ENCODE results near the gene GSDME. TPM values are rescaled to one million over a fixed set of nuclear protein-coding genes. Genes with fewer than 3 reads are reported as not detected.

GSDME gene
- total and polyA plus RNA-seq, 10 of the 15 experiments (the other 5 are each of a cell fraction or from before 2014, with no cell fraction given), result 23.7 to 245 (median 128) TPM

GRCh38 chr7:24714676-24715010, 42.6 kb downstream of the GSDME start:
- H3K9ac ChIP-seq (ENCODE audit: control insufficient read depth, insufficient read depth, low read length), result no peak overlapping the region
- H2AFZ ChIP-seq (ENCODE audit: control insufficient read depth, low read depth, low read length), result no peak overlapping the region
- H3K36me3 ChIP-seq (ENCODE audit: control insufficient read depth in 2 of 2, insufficient read depth in 2 of 2, low read length in 1 of 2), result peaks cover 0 to 16% of the 10 kb centered on the region in 2 experiments; a peak in 2 of 4 replicates
- peaks cover 55% of the 10 kb centered on the region for H3K4me1 ChIP-seq (ENCODE audit: control insufficient read depth, insufficient read depth, low read length)
- peak overlapping the region; percentile 77 for H3K27ac ChIP-seq (ENCODE audit: control insufficient read depth, insufficient read depth)
- 96% methylated on average over 8 of the region's 8 CpGs for WGBS (ENCODE audit: insufficient coverage, insufficient replicate concordance, low lambda C conversion rate, missing lambda C conversion rate)
- ATAC-seq (no peak), DNase-seq (ENCODE audit: low read depth, low spot score) (no peak), FAIRE-seq (no peak)
- in situ Hi-C loops (cut with MboI) (no loop called here), intact Hi-C loops (cut with micrococcal nuclease; ENCODE audit: unreplicated experiment) (loop anchor here (5.0 kb wide), 1 partner anchor 378 kb away; no protein-coding TSS in a partner anchor)
- ChIA-PET SMC1A (ENCODE audit: uncharacterized antibody, unreplicated experiment) (interaction anchor here (1.0 to 1.5 kb wide), 6 partner anchors 9 to 371 kb away, joined by 3 to 5 read pairs (median 4); no protein-coding TSS in a partner anchor), RAD21 (ENCODE audit: unreplicated experiment) (interaction anchor here (0.7 to 1.1 kb wide), 3 partner anchors 41 to 106 kb away, joined by 3 to 4 read pairs (median 3); no protein-coding TSS in a partner anchor), POLR2A (no interaction called here), CTCF (interaction anchor here (1.2 to 2.4 kb wide), 7 partner anchors 11 to 98 kb away, joined by 3 to 12 read pairs (median 7); no protein-coding TSS in a partner anchor)
- no peaks in the 10 kb centered on the region for H3K27me3 ChIP-seq (replicated peaks in 1 of 2; ENCODE audit: control insufficient read depth in 2 of 2, insufficient read depth in 2 of 2, low read length in 1 of 2)
- H3K4me3 ChIP-seq, result no peak overlapping the region
- no peaks in the 10 kb centered on the region for H3K9me3 ChIP-seq (replicated peaks; ENCODE audit: control insufficient read depth, insufficient read depth, low read length)
- no TSS peak for BruUV-seq (replicated peaks)
- H4K20me1 ChIP-seq (ENCODE audit: control insufficient read depth, insufficient read depth), result no peaks in the 10 kb centered on the region
- H3K4me2 ChIP-seq (ENCODE audit: control insufficient read depth, insufficient read depth), result peak overlapping the region; percentile 95
- peaks cover 18% of the 10 kb centered on the region for H3K79me2 ChIP-seq (ENCODE audit: control insufficient read depth, insufficient read depth, low read length)
- TF ChIP-seq EP300 (IDR thresholded peaks at IDR 0.05; ENCODE audit: borderline replicate concordance in 1 of 2, control insufficient read depth in 1 of 2, low read depth in 2 of 2, low read length in 2 of 2), result no peak
- TF ChIP-seq, protein P1, sequence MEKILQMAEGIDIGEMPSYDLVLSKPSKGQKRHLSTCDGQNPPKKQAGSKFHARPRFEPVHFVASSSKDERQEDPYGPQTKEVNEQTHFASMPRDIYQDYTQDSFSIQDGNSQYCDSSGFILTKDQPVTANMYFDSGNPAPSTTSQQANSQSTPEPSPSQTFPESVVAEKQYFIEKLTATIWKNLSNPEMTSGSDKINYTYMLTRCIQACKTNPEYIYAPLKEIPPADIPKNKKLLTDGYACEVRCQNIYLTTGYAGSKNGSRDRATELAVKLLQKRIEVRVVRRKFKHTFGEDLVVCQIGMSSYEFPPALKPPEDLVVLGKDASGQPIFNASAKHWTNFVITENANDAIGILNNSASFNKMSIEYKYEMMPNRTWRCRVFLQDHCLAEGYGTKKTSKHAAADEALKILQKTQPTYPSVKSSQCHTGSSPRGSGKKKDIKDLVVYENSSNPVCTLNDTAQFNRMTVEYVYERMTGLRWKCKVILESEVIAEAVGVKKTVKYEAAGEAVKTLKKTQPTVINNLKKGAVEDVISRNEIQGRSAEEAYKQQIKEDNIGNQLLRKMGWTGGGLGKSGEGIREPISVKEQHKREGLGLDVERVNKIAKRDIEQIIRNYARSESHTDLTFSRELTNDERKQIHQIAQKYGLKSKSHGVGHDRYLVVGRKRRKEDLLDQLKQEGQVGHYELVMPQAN (conservative IDR thresholded peaks at IDR 0.05), result no peak
- TF ChIP-seq SIN3A (IDR thresholded peaks at IDR 0.05; ENCODE audit: low read depth, low read length), result no peak
- no peak for TF ChIP-seq ZNF24 (IDR thresholded peaks at IDR 0.05)
- TF ChIP-seq ZBTB40 (IDR thresholded peaks at IDR 0.05; ENCODE audit: borderline replicate concordance), result no peak
- TF ChIP-seq NR2F1 (conservative IDR thresholded peaks at IDR 0.05), result no peak
- TF ChIP-seq ZBED1 (IDR thresholded peaks at IDR 0.05; ENCODE audit: borderline replicate concordance), result no peak
- no peak for TF ChIP-seq BMI1 (IDR thresholded peaks at IDR 0.05; ENCODE audit: borderline replicate concordance)
- TF ChIP-seq, protein P2, sequence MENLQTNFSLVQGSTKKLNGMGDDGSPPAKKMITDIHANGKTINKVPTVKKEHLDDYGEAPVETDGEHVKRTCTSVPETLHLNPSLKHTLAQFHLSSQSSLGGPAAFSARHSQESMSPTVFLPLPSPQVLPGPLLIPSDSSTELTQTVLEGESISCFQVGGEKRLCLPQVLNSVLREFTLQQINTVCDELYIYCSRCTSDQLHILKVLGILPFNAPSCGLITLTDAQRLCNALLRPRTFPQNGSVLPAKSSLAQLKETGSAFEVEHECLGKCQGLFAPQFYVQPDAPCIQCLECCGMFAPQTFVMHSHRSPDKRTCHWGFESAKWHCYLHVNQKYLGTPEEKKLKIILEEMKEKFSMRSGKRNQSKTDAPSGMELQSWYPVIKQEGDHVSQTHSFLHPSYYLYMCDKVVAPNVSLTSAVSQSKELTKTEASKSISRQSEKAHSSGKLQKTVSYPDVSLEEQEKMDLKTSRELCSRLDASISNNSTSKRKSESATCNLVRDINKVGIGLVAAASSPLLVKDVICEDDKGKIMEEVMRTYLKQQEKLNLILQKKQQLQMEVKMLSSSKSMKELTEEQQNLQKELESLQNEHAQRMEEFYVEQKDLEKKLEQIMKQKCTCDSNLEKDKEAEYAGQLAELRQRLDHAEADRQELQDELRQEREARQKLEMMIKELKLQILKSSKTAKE (IDR thresholded peaks at IDR 0.05; ENCODE audit: low read depth, poor library complexity, severe bottlenecking), result no peak
- TF ChIP-seq ZNF687 (IDR thresholded peaks at IDR 0.05), result no peak
- no peak for TF ChIP-seq POU2F2 (IDR thresholded peaks at IDR 0.05; ENCODE audit: borderline replicate concordance, low read depth, low read length)
